K562 (cell line): ENCODE measurements around the gene TUSC7. TPM values are rescaled to one million over a fixed set of nuclear protein-coding genes. Genes with fewer than 3 reads are reported as not detected.

Source experiments
- ATAC-seq: fragments of 200-7000 bp; cut with Tn5 transposase; 3 replicates; pipeline ENCODE4 v1.9.1; 2020; ENCODE audit warnings: moderate library complexity
- BruUV-seq: library from RNA; stranded (reverse); fragments of 400-500 nt; replicated peaks from 2 replicates; lab custom pipeline; 2021; lab: Mats Ljungman, UMichigan
- CTCF ChIA-PET: fragments of 300-600 bp; formaldehyde crosslinking; extraction: SDS; loops from one replicate; lab custom pipeline; 2021; ENCODE audit warnings: low intra/inter-chr PET ratio; lab: Yijun Ruan, JAX
- POLR2A ChIA-PET: fragments of 300-600, 350-650 bp; sonication (Branson Sonifier 250); formaldehyde crosslinking; extraction: SDS; loops from one replicate; lab custom pipeline; 2021; ENCODE audit warnings: antibody characterized with exemption, inconsistent platforms; lab: Yijun Ruan, JAX
- DNase-seq, 4 experiments: peaks; one replicate each; pipeline versions ENCODE4 v3.0.0 to v3.0.0-alpha.2; 2011 to 2018; ENCODE audit warnings: low spot score in 3 of 4, mixed read lengths in 3 of 4; ENCODE audit errors: extremely low read depth in 1 of 4
- FAIRE-seq: peaks from 2 replicates; lab custom pipeline; 2011; peaks lifted over from hg19 to GRCh38; lab: Jason Lieb, UNC
- H2AFZ ChIP-seq: 2 replicates; pipeline ENCODE4 v1.6.0; 2011; ENCODE audit warnings: low read depth, low read length, control low read depth, inconsistent platforms
- H3K27ac ChIP-seq: fragments of 200-600 bp; 3 replicates; pipeline ENCODE4 v1.8.0; 2011; ENCODE audit warnings: low read depth, mild to moderate bottlenecking, control low read depth, inconsistent platforms, low read length, moderate library complexity, mixed read lengths; ENCODE audit errors: extremely low read depth
- H3K27me3 ChIP-seq, 2 experiments: fragments of 300-600 bp in 1 of 2; 2 replicates in 1 of 2; 3 replicates in 1 of 2; pipeline versions ENCODE4 v1.6.0 to v1.8.0; 2011; ENCODE audit warnings: inconsistent platforms in 2 of 2, low read length in 2 of 2, mild to moderate bottlenecking in 1 of 2, mixed read lengths in 1 of 2, moderate library complexity in 1 of 2; ENCODE audit not compliant: control insufficient read depth in 2 of 2, insufficient read depth in 2 of 2
- H3K36me3 ChIP-seq: fragments of 300-600 bp; 3 replicates; pipeline ENCODE4 v1.8.0; 2011; ENCODE audit warnings: mild to moderate bottlenecking, low read length, inconsistent platforms; ENCODE audit not compliant: control insufficient read depth, insufficient read depth
- H3K4me1 ChIP-seq, 2 experiments: fragments of 200-600 bp in 1 of 2; replicated peaks in 1 of 2; 2 replicates in 1 of 2; 3 replicates in 1 of 2; pipeline versions ENCODE4 v1.5.1 to v1.8.0; 2011; ENCODE audit warnings: inconsistent platforms in 2 of 2, low read length in 2 of 2, mild to moderate bottlenecking in 1 of 2, mixed read lengths in 1 of 2, moderate library complexity in 1 of 2; ENCODE audit not compliant: control insufficient read depth in 2 of 2, insufficient read depth in 2 of 2
- H3K4me2 ChIP-seq: 2 replicates; pipeline ENCODE4 v1.6.1; 2011; ENCODE audit warnings: low read length, control low read depth, inconsistent platforms, mixed read lengths; ENCODE audit not compliant: insufficient read depth
- H3K4me3 ChIP-seq: fragments of 200-600 bp; sonication (generic), shearing (Covaris generic); 2 replicates; pipeline ENCODE4 v1.5.1; 2016; ENCODE audit warnings: control low read depth, inconsistent platforms
- H3K79me2 ChIP-seq: fragments of 200-600 bp; 3 replicates; pipeline ENCODE4 v1.8.0; 2011; ENCODE audit warnings: low read length, inconsistent platforms; ENCODE audit not compliant: control insufficient read depth, insufficient read depth
- H3K9ac ChIP-seq, 2 experiments: 2 replicates each; pipeline versions ENCODE4 v1.6.0 to v1.6.1; 2011; ENCODE audit warnings: low read depth in 2 of 2, low read length in 2 of 2, control low read depth in 1 of 2, inconsistent platforms in 1 of 2, mild to moderate bottlenecking in 1 of 2, mixed read lengths in 1 of 2; ENCODE audit not compliant: insufficient read depth in 1 of 2
- H3K9me1 ChIP-seq: one replicate; pipeline ENCODE4 v1.6.0; 2011; ENCODE audit warnings: inconsistent platforms, mild to moderate bottlenecking, low read length, moderate library complexity; ENCODE audit not compliant: control insufficient read depth, insufficient read depth
- H3K9me3 ChIP-seq: replicated peaks from 2 replicates; pipeline ENCODE4 v1.5.1; 2011; ENCODE audit warnings: low read depth, low read length, inconsistent platforms; ENCODE audit not compliant: control insufficient read depth, insufficient read depth
- H4K20me1 ChIP-seq: replicated peaks from 2 replicates; pipeline ENCODE4 v1.6.1; 2011; ENCODE audit warnings: low read length, inconsistent platforms, mixed read lengths; ENCODE audit not compliant: control insufficient read depth, insufficient read depth
- BRD4 ChIP-seq: fragments of 200-600 bp; sonication (generic); IDR thresholded peaks from 2 replicates; pipeline ENCODE4 v1.6.1; 2017; ENCODE audit warnings: inconsistent platforms
- CHD7 ChIP-seq: fragments of 200-600 bp; sonication (generic); IDR thresholded peaks from one replicate; pipeline ENCODE4 v1.6.1; 2012; ENCODE audit warnings: mild to moderate bottlenecking, low read depth, low read length, inconsistent platforms
- CREBBP ChIP-seq: IDR thresholded peaks from one replicate; pipeline ENCODE4 v1.6.1; 2012; ENCODE audit warnings: low read depth, mild to moderate bottlenecking, control low read depth, inconsistent platforms, low read length
- MEF2D ChIP-seq: conservative IDR thresholded peaks from 2 replicates; pipeline ENCODE4 v1.6.1; 2016; ENCODE audit warnings: low read depth, missing genetic modification characterization, missing compliant biosample characterization
- NCOR1 ChIP-seq: fragments of 450-650 bp; IDR thresholded peaks from 2 replicates; pipeline ENCODE4 v1.6.1; 2016; ENCODE audit warnings: mild to moderate bottlenecking, moderate library complexity
- PHTF2 ChIP-seq: fragments of 250-450 bp; sonication (Bioruptor Pico); IDR thresholded peaks from 2 replicates; pipeline ENCODE4 v1.5.0; 2021; ENCODE audit warnings: mild to moderate bottlenecking
- PRMT5 ChIP-seq: sonication (generic); formaldehyde crosslinking; IDR thresholded peaks from 2 replicates; pipeline ENCODE4 v1.5.0; 2020; ENCODE audit warnings: missing genetic modification reagents
- SREBF2 ChIP-seq: sonication (generic); formaldehyde crosslinking; IDR thresholded peaks from 2 replicates; pipeline ENCODE4 v1.4.0; 2020; ENCODE audit warnings: mild to moderate bottlenecking, missing genetic modification reagents
- STAT5A ChIP-seq: IDR thresholded peaks from 2 replicates; pipeline ENCODE4 v1.6.1; 2012; ENCODE audit warnings: low read length, inconsistent platforms, borderline replicate concordance
- WHSC1 ChIP-seq: IDR thresholded peaks from one replicate; pipeline ENCODE4 v1.6.1; 2012; ENCODE audit warnings: low read length, control low read depth, inconsistent platforms
- ZNF766 ChIP-seq: fragments of 200-800 bp; sonication (Bioruptor generic); conservative IDR thresholded peaks from 2 replicates; pipeline ENCODE4 v1.6.1; 2016; ENCODE audit warnings: missing genetic modification characterization, missing compliant biosample characterization
- in situ Hi-C: fragments of 300-500 bp; cut with MboI; formaldehyde crosslinking; loops from 4 replicates; pipeline ENCODE4 v1.15.0; 2018; ENCODE audit warnings: inconsistent platforms, mixed read lengths
- intact Hi-C: fragments of 100-400 bp; cut with micrococcal nuclease; formaldehyde crosslinking; loops from 2 replicates; pipeline ENCODE4 v1.14.2; 2022
- polyA plus RNA-seq, 8 experiments: library from polyadenylated mRNA; depleted of rRNA in 4 of 8; stranded (reverse) in 5 of 8; unstranded in 3 of 8; fragments of >200 nt; fragmentation: Nextera tagmentation in 2 of 8; fragmentation: Illumina TruSeq in 1 of 8; extraction: Ambion mirVana in 2 of 8; extraction: Trizol in 1 of 8; gene quantifications; 2 replicates each; pipeline versions ENCODE4 v1.2.1 to v1.2.3, GENCODE V29; 2011 to 2014; ENCODE audit warnings: inconsistent platforms in 1 of 8, missing spikeins in 1 of 8
- total RNA-seq, 7 experiments: library from RNA; depleted of rRNA in 6 of 7; stranded (reverse); fragments of >200 nt in 6 of 7; fragmentation: Illumina TruSeq in 2 of 7; extraction: Trizol in 2 of 7; gene quantifications; 2 replicates each; pipeline versions ENCODE4 v1.2.1 to v1.2.3, GENCODE V29; 2011 to 2021; ENCODE audit warnings: low replicate concordance in 1 of 7
- TF ChIP-seq, protein P1 (sequence below): sonication (generic); formaldehyde crosslinking; IDR thresholded peaks from 2 replicates; pipeline ENCODE4 v1.5.0; 2020; ENCODE audit warnings: missing genetic modification reagents

The TUSC7 gene
- total and polyA plus RNA-seq, 9 of the 15 experiments (the other 6 are each of a cell fraction or from before 2014, with no cell fraction given), result not detected

DNA sequence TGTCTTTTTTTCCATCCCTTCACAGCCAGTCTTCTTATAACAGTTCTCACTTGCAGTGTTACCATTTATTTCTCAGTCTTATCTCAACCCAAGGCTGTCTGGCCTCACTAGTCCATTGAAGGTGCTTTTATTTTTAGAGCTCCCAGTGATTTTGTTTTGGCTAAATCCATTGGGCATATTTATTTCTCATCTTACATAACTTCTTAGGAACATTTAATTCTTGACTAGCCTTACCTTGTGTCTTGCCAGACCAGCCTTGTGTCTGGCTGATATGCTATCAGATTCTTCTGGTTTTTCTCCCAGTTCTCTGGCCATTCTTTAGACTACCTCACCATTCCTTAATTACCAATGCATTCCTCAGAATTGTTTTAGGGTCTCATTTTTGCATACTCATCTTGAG is 42.3 kb upstream of the TUSC7 start:
- TF ChIP-seq STAT5A, result no peak
- TF ChIP-seq PHTF2 (CRISPR knock-in tag), result no peak
- no peak for TF ChIP-seq SREBF2 (CRISPR knock-in tag)
- no peak for TF ChIP-seq MEF2D (tag)
- no peak for TF ChIP-seq CHD7
- TF ChIP-seq WHSC1, result no peak
- no peak for TF ChIP-seq NCOR1
- no peak for TF ChIP-seq PRMT5 (CRISPR knock-in tag)
- TF ChIP-seq BRD4, result no peak
- no peak for TF ChIP-seq ZNF766 (CRISPR knock-in tag)
- TF ChIP-seq, protein P1, sequence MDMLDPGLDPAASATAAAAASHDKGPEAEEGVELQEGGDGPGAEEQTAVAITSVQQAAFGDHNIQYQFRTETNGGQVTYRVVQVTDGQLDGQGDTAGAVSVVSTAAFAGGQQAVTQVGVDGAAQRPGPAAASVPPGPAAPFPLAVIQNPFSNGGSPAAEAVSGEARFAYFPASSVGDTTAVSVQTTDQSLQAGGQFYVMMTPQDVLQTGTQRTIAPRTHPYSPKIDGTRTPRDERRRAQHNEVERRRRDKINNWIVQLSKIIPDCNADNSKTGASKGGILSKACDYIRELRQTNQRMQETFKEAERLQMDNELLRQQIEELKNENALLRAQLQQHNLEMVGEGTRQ, result no peak
- no peak for TF ChIP-seq CREBBP
- in situ Hi-C loops, result no loop called here
- Histone ChIP-seq H3K27me3 (no peaks in the 10 kb centered on the region), H3K9ac (no peak overlapping the region), H3K79me2 (no peaks in the 10 kb centered on the region), H3K36me3 (no peaks in the 10 kb centered on the region), H3K27ac (no peak overlapping the region), H3K9me3 (no peaks in the 10 kb centered on the region), H3K4me2 (no peak overlapping the region), H3K4me3 (no peak overlapping the region), H2AFZ (no peak overlapping the region), H3K4me1 (no peaks in the 10 kb centered on the region), H3K9me1 (no peaks in the 10 kb centered on the region), H4K20me1 (no peaks in the 10 kb centered on the region)
- CTCF ChIA-PET, result no interaction called here
- no peak for ATAC-seq
- intact Hi-C loops, result no loop called here
- no peak for FAIRE-seq
- BruUV-seq, result no TSS peak
- POLR2A ChIA-PET, result no interaction called here
- no peak for DNase-seq
